Panc1 (cell line): ENCODE results near the gene ZDHHC18. TPM values are rescaled to one million over a fixed set of nuclear protein-coding genes. Genes with fewer than 3 reads are reported as not detected.

Experiments
- ATAC-seq: fragments of 200-7000 bp; cut with Tn5 transposase; 2 replicates; pipeline ENCODE4 v1.9.1; 2020; ENCODE audit warnings: mild to moderate bottlenecking, moderate library complexity
- BruUV-seq: library from RNA; stranded (reverse); fragments of 400-500 nt; replicated peaks from 2 replicates; lab custom pipeline; 2021; lab: Mats Ljungman, UMichigan
- CTCF ChIA-PET: fragments of 300-600 bp; sonication (Branson Sonifier 250); formaldehyde crosslinking; loops from one replicate; lab custom pipeline; 2022; ENCODE audit warnings: antibody characterized with exemption; lab: Charles Lee
- POLR2A ChIA-PET: fragments of 300-600 bp; sonication (Branson Sonifier 250); formaldehyde crosslinking; loops from one replicate; lab custom pipeline; 2022; ENCODE audit warnings: antibody characterized with exemption; lab: Charles Lee
- DNase-seq: peaks from one replicate; pipeline ENCODE4 v3.0.0-alpha.2; 2010; ENCODE audit warnings: low read depth, low spot score
- H3K27ac ChIP-seq: 2 replicates; pipeline ENCODE4 v1.5.1; 2011; ENCODE audit warnings: mild to moderate bottlenecking, low read length, inconsistent platforms
- H3K27me3 ChIP-seq: fragments of 200-500 bp; sonication (Bioruptor generic); 2 replicates; pipeline ENCODE4 v1.6.0; 2014; ENCODE audit warnings: low read length, inconsistent platforms; ENCODE audit not compliant: control insufficient read depth, insufficient read depth
- H3K36me3 ChIP-seq: fragments of 200-500 bp; sonication (Bioruptor generic); 2 replicates; pipeline ENCODE4 v1.5.1; 2014; ENCODE audit warnings: inconsistent platforms, mild to moderate bottlenecking, low read length, moderate library complexity; ENCODE audit not compliant: control insufficient read depth, insufficient read depth
- H3K4me1 ChIP-seq: 2 replicates; pipeline ENCODE4 v1.5.1; 2011; ENCODE audit warnings: inconsistent platforms, mild to moderate bottlenecking, low read length, moderate library complexity; ENCODE audit not compliant: control insufficient read depth, insufficient read depth
- H3K4me3 ChIP-seq, 2 experiments: 2 replicates each; pipeline ENCODE4 v1.5.1; 2011 to 2012; ENCODE audit warnings: low read depth in 2 of 2, low read length in 2 of 2, mild to moderate bottlenecking in 2 of 2, inconsistent platforms in 1 of 2, moderate library complexity in 1 of 2
- H3K9me3 ChIP-seq: fragments of 200-500 bp; sonication (Bioruptor generic); 2 replicates; pipeline ENCODE4 v1.5.1; 2014; ENCODE audit warnings: low read depth, mild to moderate bottlenecking, inconsistent platforms, low read length, moderate library complexity; ENCODE audit not compliant: control insufficient read depth, insufficient read depth
- CTCF ChIP-seq: fragments of 450-650 bp; IDR thresholded peaks from 2 replicates; pipeline ENCODE4 v1.5.1; 2017; ENCODE audit warnings: mild to moderate bottlenecking
- POLR2AphosphoS5 ChIP-seq: IDR thresholded peaks from 2 replicates; pipeline ENCODE4 v1.6.1; 2012; ENCODE audit warnings: mild to moderate bottlenecking, low read depth, low read length, moderate library complexity
- SIN3A ChIP-seq: IDR thresholded peaks from 2 replicates; pipeline ENCODE4 v1.6.1; 2012; ENCODE audit warnings: low read depth, mild to moderate bottlenecking, low read length, moderate library complexity, borderline replicate concordance; ENCODE audit not compliant: insufficient read depth
- TCF7L2 ChIP-seq: IDR thresholded peaks from 2 replicates; pipeline ENCODE4 v1.6.1; 2011; ENCODE audit warnings: mild to moderate bottlenecking, low read depth, low read length, inconsistent platforms
- in situ Hi-C: cut with HindIII; loops from 2 replicates; pipeline ENCODE4 v1.10.0; 2016; ENCODE audit warnings: low sequenced_read_pairs, low pct_unique_long_range_greater_than_20kb
- intact Hi-C: fragments of 100-400 bp; cut with micrococcal nuclease; formaldehyde crosslinking; loops from one replicate; pipeline ENCODE4 v1.10.0; 2022; ENCODE audit not compliant: unreplicated experiment
- total RNA-seq: library from RNA; stranded (reverse); gene quantifications from one replicate; pipeline ENCODE4 v1.2.1, GENCODE V29; 2021; ENCODE audit not compliant: unreplicated experiment
- TF ChIP-seq, protein P1 (sequence below), 2 experiments: IDR thresholded peaks; 2 replicates each; pipeline ENCODE4 v1.6.1; 2011 to 2012; ENCODE audit warnings: low read depth in 2 of 2, control low read depth in 1 of 2, low read length in 1 of 2, mild to moderate bottlenecking in 1 of 2, moderate library complexity in 1 of 2; ENCODE audit not compliant: insufficient read depth in 1 of 2

Gene ZDHHC18
- total RNA-seq, 1 experiment from 2014 or later = 45.4 TPM

DNA sequence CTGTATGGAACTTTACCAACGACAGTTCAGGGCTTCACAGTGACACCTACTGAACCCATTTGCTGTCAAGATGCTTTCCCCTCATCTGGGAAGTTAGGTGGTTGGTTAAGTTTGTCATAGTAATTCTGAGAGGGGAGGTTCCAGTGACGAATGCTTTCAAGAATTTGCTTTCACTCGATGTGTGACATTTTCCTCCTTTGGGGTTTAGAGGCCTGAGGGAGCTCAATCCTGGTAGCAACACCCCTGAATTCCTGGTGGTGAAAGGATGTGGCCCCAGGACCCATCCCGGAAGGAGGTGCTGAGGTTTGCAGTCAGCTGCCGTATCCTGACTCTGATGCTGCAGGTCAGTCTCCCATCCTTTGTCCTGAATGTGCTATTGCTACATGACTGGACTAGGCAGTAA, 35.9 kb upstream of the ZDHHC18 start:
- Histone ChIP-seq H3K4me1 (peaks cover 39% of the 10 kb centered on the region), H3K4me3 (no peak overlapping the region), H3K27me3 (no peaks in the 10 kb centered on the region), H3K27ac (peak overlapping the region; percentile 34; the same call in 1 of the 2 replicates), H3K9me3 (no peaks in the 10 kb centered on the region), H3K36me3 (no peaks in the 10 kb centered on the region; the same call in 1 of the 2 replicates)
- BruUV-seq = no TSS peak
- ATAC-seq (no peak), DNase-seq (no peak)
- intact Hi-C loops = no loop called here
- TF ChIP-seq SIN3A = no peak
- TF ChIP-seq POLR2AphosphoS5 = no peak
- TF ChIP-seq, protein P1, sequence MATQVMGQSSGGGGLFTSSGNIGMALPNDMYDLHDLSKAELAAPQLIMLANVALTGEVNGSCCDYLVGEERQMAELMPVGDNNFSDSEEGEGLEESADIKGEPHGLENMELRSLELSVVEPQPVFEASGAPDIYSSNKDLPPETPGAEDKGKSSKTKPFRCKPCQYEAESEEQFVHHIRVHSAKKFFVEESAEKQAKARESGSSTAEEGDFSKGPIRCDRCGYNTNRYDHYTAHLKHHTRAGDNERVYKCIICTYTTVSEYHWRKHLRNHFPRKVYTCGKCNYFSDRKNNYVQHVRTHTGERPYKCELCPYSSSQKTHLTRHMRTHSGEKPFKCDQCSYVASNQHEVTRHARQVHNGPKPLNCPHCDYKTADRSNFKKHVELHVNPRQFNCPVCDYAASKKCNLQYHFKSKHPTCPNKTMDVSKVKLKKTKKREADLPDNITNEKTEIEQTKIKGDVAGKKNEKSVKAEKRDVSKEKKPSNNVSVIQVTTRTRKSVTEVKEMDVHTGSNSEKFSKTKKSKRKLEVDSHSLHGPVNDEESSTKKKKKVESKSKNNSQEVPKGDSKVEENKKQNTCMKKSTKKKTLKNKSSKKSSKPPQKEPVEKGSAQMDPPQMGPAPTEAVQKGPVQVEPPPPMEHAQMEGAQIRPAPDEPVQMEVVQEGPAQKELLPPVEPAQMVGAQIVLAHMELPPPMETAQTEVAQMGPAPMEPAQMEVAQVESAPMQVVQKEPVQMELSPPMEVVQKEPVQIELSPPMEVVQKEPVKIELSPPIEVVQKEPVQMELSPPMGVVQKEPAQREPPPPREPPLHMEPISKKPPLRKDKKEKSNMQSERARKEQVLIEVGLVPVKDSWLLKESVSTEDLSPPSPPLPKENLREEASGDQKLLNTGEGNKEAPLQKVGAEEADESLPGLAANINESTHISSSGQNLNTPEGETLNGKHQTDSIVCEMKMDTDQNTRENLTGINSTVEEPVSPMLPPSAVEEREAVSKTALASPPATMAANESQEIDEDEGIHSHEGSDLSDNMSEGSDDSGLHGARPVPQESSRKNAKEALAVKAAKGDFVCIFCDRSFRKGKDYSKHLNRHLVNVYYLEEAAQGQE (IDR thresholded peaks at IDR 0.05; ENCODE audit: insufficient read depth in 1 of 2, low read depth in 2 of 2, low read length in 1 of 2) = no peak
- no peak for TF ChIP-seq CTCF
- no peak for TF ChIP-seq TCF7L2
- ChIA-PET POLR2A (interaction anchor here (0.7 kb wide), 1 partner anchor 91 kb away, joined by 4 read pairs; no protein-coding TSS in a partner anchor), CTCF (interaction anchor here (0.6 to 0.7 kb wide), 4 partner anchors 122 to 528 kb away, joined by 3 to 4 read pairs (median 4); no protein-coding TSS in a partner anchor)
- in situ Hi-C loops = no loop called here

DNA sequence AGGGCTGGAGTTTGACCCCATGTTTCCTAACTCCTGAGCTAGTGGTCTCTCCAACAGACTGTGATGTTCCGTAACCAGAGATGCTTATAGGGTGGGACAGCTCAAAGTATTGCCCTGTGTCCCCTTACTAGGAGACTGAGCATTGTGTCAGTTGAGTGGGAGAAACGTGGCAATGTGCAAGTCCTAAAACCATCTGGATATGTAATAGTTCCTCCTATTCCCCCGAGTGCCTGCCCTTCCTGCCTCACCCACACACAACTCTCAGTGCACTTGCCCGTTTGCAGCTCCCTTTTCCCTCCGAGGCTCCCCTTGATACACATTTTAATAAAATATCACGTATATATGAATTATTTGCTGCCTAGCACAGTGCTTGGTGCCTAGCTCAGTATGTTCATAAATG, 35.3 kb upstream of the ZDHHC18 start:
- in situ Hi-C loops = no loop called here
- TF ChIP-seq, protein P1 (IDR thresholded peaks at IDR 0.05; ENCODE audit: insufficient read depth in 1 of 2, low read depth in 2 of 2, low read length in 1 of 2) = no peak
- no peak for TF ChIP-seq POLR2AphosphoS5
- no peak for TF ChIP-seq TCF7L2
- TF ChIP-seq SIN3A = no peak
- TF ChIP-seq CTCF = no peak
- Histone ChIP-seq H3K27ac (no peak overlapping the region; the same call in 1 of the 2 replicates), H3K36me3 (no peaks in the 10 kb centered on the region; the same call in 1 of the 2 replicates), H3K9me3 (no peaks in the 10 kb centered on the region), H3K4me3 (no peak overlapping the region), H3K4me1 (peaks cover 33% of the 10 kb centered on the region), H3K27me3 (no peaks in the 10 kb centered on the region)
- intact Hi-C loops = no loop called here
- BruUV-seq = no TSS peak
- CTCF ChIA-PET = interaction anchor here (0.6 kb wide), 1 partner anchor 121 kb away, joined by 3 read pairs; no protein-coding TSS in a partner anchor
- POLR2A ChIA-PET = no interaction called here
- DNase-seq (no peak), ATAC-seq (no peak)
